ENCODE measurements around the gene VEPH1. TPM values are rescaled to one million over a fixed set of nuclear protein-coding genes. Genes with fewer than 3 reads are reported as not detected.
A peak's percentile ranks its signal among the peaks of the same experiment; 100 is the strongest.

Gene VEPH1
- total and polyA plus RNA-seq, 11 donors, result 0.40 to 0.79 (median 0.45) TPM; not detected in 6

GRCh38 chr3:157347577-157348303 is 155.5 kb downstream of the VEPH1 start:
- no peak for ATAC-seq
- TF ChIP-seq CTCF (IDR thresholded peaks at IDR 0.05) (peak in 4 of 12 donors; percentile 8 to 24 (median 14)), POLR2A (IDR thresholded peaks at IDR 0.05) (no peak)
- Histone ChIP-seq H3K4me1 (no peaks in the 10 kb centered on the region), H3K27ac (no peak overlapping the region), H3K36me3 (no peaks in the 10 kb centered on the region), H3K9me3 (peaks cover 0 to 5% (median 0%) of the 10 kb centered on the region in 12 donors), H3K4me3 (no peak overlapping the region), H3K27me3 (no peaks in the 10 kb centered on the region)
- no peak for DNase-seq
- intact Hi-C loops (cut with DNase I), result no loop called here
- 74 to 91% (median 78%) methylated on average over 12 of the region's 12 CpGs for WGBS, 4 donors

DNA sequence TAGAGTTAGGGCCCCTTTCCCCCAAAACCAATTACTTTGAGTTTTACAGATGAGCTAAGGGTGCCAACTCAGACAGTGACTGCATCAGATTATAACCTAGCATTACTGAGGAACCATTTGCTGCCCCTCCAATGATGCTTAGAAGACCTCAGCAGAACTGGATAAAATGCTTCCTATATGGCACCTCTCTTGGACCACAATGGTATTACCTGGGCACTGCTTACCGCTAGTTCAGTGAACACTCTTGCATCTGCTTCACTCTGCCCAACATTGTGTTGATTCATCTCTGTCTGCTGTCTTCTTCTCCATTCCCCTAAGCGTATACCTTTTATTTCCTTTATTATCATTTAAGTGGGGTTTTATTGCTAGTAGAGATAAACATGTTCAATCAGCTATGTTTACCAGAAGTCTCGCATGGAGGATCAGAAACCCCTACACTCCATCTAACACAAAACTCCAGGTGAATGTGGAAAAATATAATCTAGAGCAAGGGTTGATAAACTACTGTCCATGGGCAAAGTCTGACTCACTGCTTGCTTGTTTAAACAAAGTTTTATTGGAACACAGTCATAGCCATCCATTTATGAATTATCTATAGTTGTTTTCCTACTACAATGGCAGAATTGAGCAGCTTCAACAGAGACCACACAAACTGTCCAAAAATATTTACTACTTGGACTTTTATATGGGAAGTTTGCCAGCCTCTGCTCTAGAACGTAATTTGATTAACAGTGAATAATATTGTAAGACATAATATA is 166.8 kb downstream of the VEPH1 start:
- intact Hi-C loops (cut with DNase I), result no loop called here
- TF ChIP-seq CTCF (IDR thresholded peaks at IDR 0.05), result no peak
- no peak for TF ChIP-seq POLR2A (IDR thresholded peaks at IDR 0.05)
- Histone ChIP-seq H3K36me3 (no peaks in the 10 kb centered on the region), H3K4me1 (no peaks in the 10 kb centered on the region), H3K9me3 (peaks cover 0 to 5% (median 0%) of the 10 kb centered on the region in 12 donors), H3K27me3 (no peaks in the 10 kb centered on the region), H3K4me3 (no peak overlapping the region), H3K27ac (no peak overlapping the region)
- DNase-seq (no peak), ATAC-seq (no peak)
- 86 to 89% (median 88%) methylated on average over 4 of the region's 4 CpGs for WGBS, 4 donors

DNA sequence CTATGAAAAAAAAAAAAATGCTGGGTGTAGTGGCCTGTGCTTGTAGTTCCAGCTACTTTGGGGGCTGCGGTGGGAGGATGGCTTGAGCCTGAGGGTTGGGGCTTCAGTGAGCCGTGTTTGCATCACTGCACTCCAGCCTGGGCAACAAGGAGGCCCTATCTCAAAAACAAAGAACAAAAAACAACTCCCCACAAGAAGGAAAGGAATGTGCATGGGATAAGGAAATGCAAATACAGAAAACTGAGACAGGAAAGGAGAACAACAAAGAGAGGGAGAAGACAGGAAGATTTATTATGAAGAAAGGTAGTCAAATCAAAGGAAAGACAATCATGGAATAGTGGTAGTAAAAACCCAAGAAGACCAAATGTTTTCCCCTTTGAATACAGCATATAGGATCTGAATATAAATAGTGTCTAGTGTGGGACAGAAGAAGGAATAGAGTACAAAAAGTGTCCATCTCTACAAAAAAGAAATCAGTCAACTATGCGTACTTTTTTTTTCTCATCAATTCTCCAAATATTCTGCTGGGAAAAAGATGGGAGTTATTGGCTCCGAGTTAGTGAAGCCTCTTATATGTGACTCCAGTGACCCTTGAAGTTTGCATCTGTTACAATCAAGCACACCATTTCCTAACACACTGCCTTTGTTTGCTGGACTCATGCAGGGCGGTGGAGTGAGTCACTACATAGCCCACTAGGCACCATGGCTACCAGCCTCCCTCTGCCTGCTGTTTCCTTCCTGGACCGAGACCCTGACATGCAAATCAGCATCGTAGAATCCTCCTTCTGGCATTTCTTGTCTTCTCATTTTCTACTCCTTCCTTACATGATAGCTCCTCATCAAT is 167.8 kb downstream of the VEPH1 start:
- H3K4me1 ChIP-seq, result no peaks in the 10 kb centered on the region
- no peak for ATAC-seq
- no peaks in the 10 kb centered on the region for H3K27me3 ChIP-seq
- 63 to 71% (median 67%) methylated on average over 7 of the region's 7 CpGs for WGBS, 4 donors
- peaks cover 0 to 5% (median 0%) of the 10 kb centered on the region in 12 donors for H3K9me3 ChIP-seq
- intact Hi-C loops (cut with DNase I), result no loop called here
- no peaks in the 10 kb centered on the region for H3K36me3 ChIP-seq
- H3K4me3 ChIP-seq, result no peak overlapping the region
- H3K27ac ChIP-seq, result no peak overlapping the region
- DNase-seq, result no peak
- no peak for TF ChIP-seq POLR2A (IDR thresholded peaks at IDR 0.05)
- TF ChIP-seq CTCF (IDR thresholded peaks at IDR 0.05), result no peak
